ENCODE measurements around the gene PPP1R1A.

- TF ChIP-seq POLR2A (IDR thresholded peaks at IDR 0.05; ENCODE audit: low read depth, low read length) (no peak), POLR2AphosphoS5 (IDR thresholded peaks at IDR 0.05; ENCODE audit: low read depth, low read length) (no peak)
Observed at GRCh38 chr12:54631551-54631950, 43.1 kb upstream of the PPP1R1A start.
